Spleen (tissue), 7 donors: Measurements from ENCODE around the gene SYNE2.

Experiments used
- CTCF ChIP-seq, 11 experiments: fragments of 200-600 bp in 7 of 11; fragments of 450-650 bp in 4 of 11; sonication (generic) in 4 of 11; IDR thresholded peaks in 8 of 11; conservative IDR thresholded peaks in 3 of 11; 1 replicate in 7 of 11; 2 replicates in 4 of 11; pipeline versions ENCODE4 v1.4.0 to v1.8.0; 2016 to 2021; ENCODE audit warnings: antibody characterized with exemption in 11 of 11, inconsistent platforms in 4 of 11, mild to moderate bottlenecking in 1 of 11
- POLR2A ChIP-seq, 3 donors: fragments of 450-650 bp; IDR thresholded peaks; one replicate each; pipeline ENCODE4 v1.5.1; 2017; ENCODE audit warnings: antibody characterized with exemption in 3 of 3, mild to moderate bottlenecking in 1 of 3
- donor health status: DM: no; HTN: no; CAD: no; lungs with moderate emphysema.
- donor health status: DM: no; HTN: no; CAD: no.
- donor health status: DM: no; HTN: no; CAD: no.

- TF ChIP-seq POLR2A (IDR thresholded peaks at IDR 0.05) (no peak), CTCF (IDR thresholded peaks at IDR 0.05 in 8 of 11, conservative IDR thresholded peaks at IDR 0.05 in 3 of 11) (no peak)
Observed at GRCh38 chr14:64012720-64013119, 159.9 kb downstream of the SYNE2 start.
